ENCODE data around the gene FAR2.

- TF ChIP-seq RNF219 (CRISPR knock-in tag; IDR thresholded peaks at IDR 0.05) (no peak), TEF (CRISPR knock-in tag; IDR thresholded peaks at IDR 0.05) (no peak), HMG20A (CRISPR knock-in tag; IDR thresholded peaks at IDR 0.05; ENCODE audit: borderline replicate concordance) (no peak), EZH2 (conservative IDR thresholded peaks at IDR 0.05; ENCODE audit: low read depth, low read length) (no peak), EP300 (IDR thresholded peaks at IDR 0.05; ENCODE audit: low read depth in 2 of 2, low read length in 2 of 2) (no peak), EP300 (CRISPR knock-in tag; IDR thresholded peaks at IDR 0.05; ENCODE audit: borderline replicate concordance) (no peak), CTCF (CRISPR knock-in tag; IDR thresholded peaks at IDR 0.05) (no peak), FOXM1 (CRISPR knock-in tag; IDR thresholded peaks at IDR 0.05) (no peak), TAF1 (CRISPR knock-in tag; IDR thresholded peaks at IDR 0.05) (no peak), ARNT (IDR thresholded peaks at IDR 0.05) (no peak), PHF8 (CRISPR knock-in tag; IDR thresholded peaks at IDR 0.05) (no peak), ZZZ3 (CRISPR knock-in tag; IDR thresholded peaks at IDR 0.05; ENCODE audit: borderline replicate concordance) (no peak), ZNF318 (CRISPR knock-in tag; IDR thresholded peaks at IDR 0.05) (no peak), ZKSCAN1 (IDR thresholded peaks at IDR 0.05; ENCODE audit: low read length) (no peak)
Measured at GRCh38 chr12:29256598-29256997, 107.5 kb downstream of the FAR2 start.
